Panc1 (cell line): ENCODE results near the gene PCAT7. TPM values are rescaled to one million over a fixed set of nuclear protein-coding genes. Genes with fewer than 3 reads are reported as not detected.

ENCODE experiments used
- ATAC-seq: fragments of 200-7000 bp; cut with Tn5 transposase; 2 replicates; pipeline ENCODE4 v1.9.1; 2020; ENCODE audit warnings: mild to moderate bottlenecking, moderate library complexity
- BruUV-seq: library from RNA; stranded (reverse); fragments of 400-500 nt; replicated peaks from 2 replicates; lab custom pipeline; 2021; lab: Mats Ljungman, UMichigan
- CTCF ChIA-PET: fragments of 300-600 bp; sonication (Branson Sonifier 250); formaldehyde crosslinking; loops from one replicate; lab custom pipeline; 2022; ENCODE audit warnings: antibody characterized with exemption; lab: Charles Lee
- POLR2A ChIA-PET: fragments of 300-600 bp; sonication (Branson Sonifier 250); formaldehyde crosslinking; loops from one replicate; lab custom pipeline; 2022; ENCODE audit warnings: antibody characterized with exemption; lab: Charles Lee
- DNase-seq: peaks from one replicate; pipeline ENCODE4 v3.0.0-alpha.2; 2010; ENCODE audit warnings: low read depth, low spot score
- H3K27ac ChIP-seq: 2 replicates; pipeline ENCODE4 v1.5.1; 2011; ENCODE audit warnings: mild to moderate bottlenecking, low read length, inconsistent platforms
- H3K27me3 ChIP-seq: fragments of 200-500 bp; sonication (Bioruptor generic); 2 replicates; pipeline ENCODE4 v1.6.0; 2014; ENCODE audit warnings: low read length, inconsistent platforms; ENCODE audit not compliant: control insufficient read depth, insufficient read depth
- H3K36me3 ChIP-seq: fragments of 200-500 bp; sonication (Bioruptor generic); 2 replicates; pipeline ENCODE4 v1.5.1; 2014; ENCODE audit warnings: inconsistent platforms, mild to moderate bottlenecking, low read length, moderate library complexity; ENCODE audit not compliant: control insufficient read depth, insufficient read depth
- H3K4me1 ChIP-seq: 2 replicates; pipeline ENCODE4 v1.5.1; 2011; ENCODE audit warnings: inconsistent platforms, mild to moderate bottlenecking, low read length, moderate library complexity; ENCODE audit not compliant: control insufficient read depth, insufficient read depth
- H3K4me3 ChIP-seq, 2 experiments: 2 replicates each; pipeline ENCODE4 v1.5.1; 2011 to 2012; ENCODE audit warnings: low read depth in 2 of 2, low read length in 2 of 2, mild to moderate bottlenecking in 2 of 2, inconsistent platforms in 1 of 2, moderate library complexity in 1 of 2
- H3K9me3 ChIP-seq: fragments of 200-500 bp; sonication (Bioruptor generic); 2 replicates; pipeline ENCODE4 v1.5.1; 2014; ENCODE audit warnings: low read depth, mild to moderate bottlenecking, inconsistent platforms, low read length, moderate library complexity; ENCODE audit not compliant: control insufficient read depth, insufficient read depth
- CTCF ChIP-seq: fragments of 450-650 bp; IDR thresholded peaks from 2 replicates; pipeline ENCODE4 v1.5.1; 2017; ENCODE audit warnings: mild to moderate bottlenecking
- POLR2AphosphoS5 ChIP-seq: IDR thresholded peaks from 2 replicates; pipeline ENCODE4 v1.6.1; 2012; ENCODE audit warnings: mild to moderate bottlenecking, low read depth, low read length, moderate library complexity
- REST ChIP-seq, 2 experiments: IDR thresholded peaks; 2 replicates each; pipeline ENCODE4 v1.6.1; 2011 to 2012; ENCODE audit warnings: low read depth in 2 of 2, control low read depth in 1 of 2, low read length in 1 of 2, mild to moderate bottlenecking in 1 of 2, moderate library complexity in 1 of 2; ENCODE audit not compliant: insufficient read depth in 1 of 2
- SIN3A ChIP-seq: IDR thresholded peaks from 2 replicates; pipeline ENCODE4 v1.6.1; 2012; ENCODE audit warnings: low read depth, mild to moderate bottlenecking, low read length, moderate library complexity, borderline replicate concordance; ENCODE audit not compliant: insufficient read depth
- TCF7L2 ChIP-seq: IDR thresholded peaks from 2 replicates; pipeline ENCODE4 v1.6.1; 2011; ENCODE audit warnings: mild to moderate bottlenecking, low read depth, low read length, inconsistent platforms
- in situ Hi-C: cut with HindIII; loops from 2 replicates; pipeline ENCODE4 v1.10.0; 2016; ENCODE audit warnings: low sequenced_read_pairs, low pct_unique_long_range_greater_than_20kb
- intact Hi-C: fragments of 100-400 bp; cut with micrococcal nuclease; formaldehyde crosslinking; loops from one replicate; pipeline ENCODE4 v1.10.0; 2022; ENCODE audit not compliant: unreplicated experiment
- total RNA-seq: library from RNA; stranded (reverse); gene quantifications from one replicate; pipeline ENCODE4 v1.2.1, GENCODE V29; 2021; ENCODE audit not compliant: unreplicated experiment

Gene PCAT7
- total RNA-seq, 1 experiment from 2014 or later = 0.59 TPM

GRCh38 chr9:94507531-94508258 lies 47.2 kb upstream of the PCAT7 start:
- Histone ChIP-seq H3K27ac (no peak overlapping the region), H3K4me1 (no peaks in the 10 kb centered on the region), H3K4me3 (no peak overlapping the region), H3K9me3 (no peaks in the 10 kb centered on the region), H3K36me3 (no peaks in the 10 kb centered on the region), H3K27me3 (no peaks in the 10 kb centered on the region)
- POLR2A ChIA-PET = no interaction called here
- TF ChIP-seq REST (IDR thresholded peaks at IDR 0.05; ENCODE audit: insufficient read depth in 1 of 2, low read depth in 2 of 2, low read length in 1 of 2) (no peak), CTCF (no peak), TCF7L2 (no peak), POLR2AphosphoS5 (no peak), SIN3A (no peak)
- DNase-seq = no peak
- no peak for ATAC-seq
- in situ Hi-C loops = no loop called here
- no TSS peak for BruUV-seq
- intact Hi-C loops = no loop called here
- CTCF ChIA-PET = no interaction called here

GRCh38 chr9:94511134-94511954 lies 43.5 kb upstream of the PCAT7 start:
- DNase-seq = no peak
- Histone ChIP-seq H3K4me3 (no peak overlapping the region), H3K4me1 (no peaks in the 10 kb centered on the region), H3K9me3 (no peaks in the 10 kb centered on the region), H3K27me3 (no peaks in the 10 kb centered on the region), H3K36me3 (no peaks in the 10 kb centered on the region), H3K27ac (no peak overlapping the region)
- BruUV-seq = no TSS peak
- in situ Hi-C loops = no loop called here
- no peak for ATAC-seq
- ChIA-PET CTCF (no interaction called here), POLR2A (interaction anchor here (0.7 kb wide), 1 partner anchor 450 kb away, joined by 15 read pairs; no protein-coding TSS in a partner anchor)
- intact Hi-C loops = no loop called here
- no peak for TF ChIP-seq POLR2AphosphoS5
